OCI-LY3 (cell line): ENCODE measurements around the gene PGAM5.
"Not testable (repeated sequence)": the region's sequence is repeated elsewhere in the genome, so short reads cannot be mapped to it uniquely, and the experiment has no call there.

Experiments
- CTCF ChIP-seq: fragments of 200-600, 300-600 bp; sonication (generic); IDR thresholded peaks from 2 replicates; pipeline ENCODE4 v1.5.1; 2014; ENCODE audit warnings: antibody characterized with exemption, low read length, low read depth
- EZH2phosphoT487 ChIP-seq: fragments of 200-600 bp; shearing (Covaris generic); IDR thresholded peaks from 2 replicates; pipeline ENCODE4 v1.6.1; 2018; ENCODE audit warnings: antibody characterized with exemption, mixed run types, low read depth

- TF ChIP-seq CTCF, EZH2phosphoT487: not testable (repeated sequence)
Measured at GRCh38 chr12:132694888-132695287, 15.8 kb upstream of the PGAM5 start.
